HEK293 (cell line): ENCODE data around the gene FXYD5.
A peak's percentile ranks its signal among the peaks of the same experiment; 100 is the strongest.

Experiments
- CTCF ChIA-PET: fragments of 350-600 bp; formaldehyde crosslinking; extraction: SDS; loops from one replicate; lab custom pipeline; 2021; ENCODE audit warnings: antibody characterized with exemption; lab: Yijun Ruan, JAX
- POLR2A ChIA-PET: fragments of 300-600 bp; formaldehyde crosslinking; extraction: SDS; loops from one replicate; lab custom pipeline; 2020; ENCODE audit warnings: antibody characterized with exemption, inconsistent platforms; lab: Yijun Ruan, JAX
- H3K27ac ChIP-seq: fragments of 200-500 bp; sonication (Bioruptor generic); 2 replicates; pipeline ENCODE4 v1.5.1; 2014; ENCODE audit warnings: low read depth, low read length, control low read depth, inconsistent platforms; ENCODE audit errors: extremely low read depth
- H3K36me3 ChIP-seq, 2 experiments: fragments of 200-500 bp in 1 of 2; sonication (Bioruptor generic) in 1 of 2; 1 replicate in 1 of 2; 2 replicates in 1 of 2; pipeline ENCODE4 v1.5.1; 2014 to 2017; ENCODE audit warnings: inconsistent platforms in 2 of 2, low read length in 2 of 2; ENCODE audit not compliant: control insufficient read depth in 2 of 2, insufficient read depth in 1 of 2
- H3K4me1 ChIP-seq: fragments of 200-500 bp; sonication (Bioruptor generic); 2 replicates; pipeline ENCODE4 v1.5.1; 2014; ENCODE audit warnings: mild to moderate bottlenecking, low read length, inconsistent platforms; ENCODE audit not compliant: control insufficient read depth, insufficient read depth
- H3K4me3 ChIP-seq: 2 replicates; pipeline ENCODE4 v1.5.1; 2011; ENCODE audit warnings: low read depth, mild to moderate bottlenecking, control low read depth, low read length, moderate library complexity
- H3K9me3 ChIP-seq: fragments of 200-500 bp; sonication (Bioruptor generic); 2 replicates; pipeline ENCODE4 v1.5.1; 2014; ENCODE audit warnings: low read depth, low read length, inconsistent platforms; ENCODE audit not compliant: control insufficient read depth, insufficient read depth
- BCL11B ChIP-seq: fragments of 450-650 bp; formaldehyde crosslinking; IDR thresholded peaks from 2 replicates; pipeline ENCODE4 v1.5.1; 2016; ENCODE audit warnings: low read depth, missing biosample characterization, missing genetic modification characterization
- MEIS1 ChIP-seq: sonication (generic); formaldehyde crosslinking; IDR thresholded peaks from 2 replicates; pipeline ENCODE4 v1.8.1; 2022; ENCODE audit warnings: missing genetic modification reagents, mild to moderate bottlenecking, borderline replicate concordance
- REST ChIP-seq: fragments of 450-650 bp; formaldehyde crosslinking; IDR thresholded peaks from 2 replicates; pipeline ENCODE4 v1.5.1; 2016; ENCODE audit warnings: missing biosample characterization, missing genetic modification characterization
- SCRT2 ChIP-seq: fragments of 450-650 bp; formaldehyde crosslinking; IDR thresholded peaks from 2 replicates; pipeline ENCODE4 v1.5.1; 2016; ENCODE audit warnings: missing biosample characterization, missing genetic modification characterization
- ZBTB26 ChIP-seq: fragments of 450-650 bp; formaldehyde crosslinking; optimal IDR thresholded peaks from 2 replicates; pipeline ENCODE3; 2016; ENCODE audit warnings: missing biosample characterization, mild to moderate bottlenecking, missing genetic modification characterization
- ZFHX2 ChIP-seq: fragments of 450-650 bp; formaldehyde crosslinking; conservative IDR thresholded peaks from 2 replicates; pipeline ENCODE4 v1.5.1; 2016; ENCODE audit warnings: missing biosample characterization, missing genetic modification characterization
- ZNF132 ChIP-seq: fragments of 450-650 bp; formaldehyde crosslinking; IDR thresholded peaks from 2 replicates; pipeline ENCODE4 v1.5.1; 2017; ENCODE audit warnings: missing biosample characterization, missing genetic modification characterization, borderline replicate concordance
- ZNF140 ChIP-seq: fragments of 450-650 bp; formaldehyde crosslinking; IDR thresholded peaks from 2 replicates; pipeline ENCODE4 v1.5.1; 2016; ENCODE audit warnings: missing biosample characterization, missing genetic modification characterization
- ZNF146 ChIP-seq: fragments of 450-650 bp; formaldehyde crosslinking; IDR thresholded peaks from 2 replicates; pipeline ENCODE4 v1.5.1; 2016; ENCODE audit warnings: missing biosample characterization, missing genetic modification characterization
- ZNF157 ChIP-seq: fragments of 450-650 bp; formaldehyde crosslinking; IDR thresholded peaks from 2 replicates; pipeline ENCODE4 v1.5.1; 2016; ENCODE audit warnings: missing biosample characterization, missing genetic modification characterization
- ZNF335 ChIP-seq: fragments of 450-650 bp; formaldehyde crosslinking; conservative IDR thresholded peaks from 2 replicates; pipeline ENCODE4 v1.5.1; 2016; ENCODE audit warnings: missing biosample characterization, missing genetic modification characterization
- ZNF510 ChIP-seq: fragments of 450-650 bp; formaldehyde crosslinking; IDR thresholded peaks from 2 replicates; pipeline ENCODE4 v1.5.1; 2018; ENCODE audit warnings: mild to moderate bottlenecking, missing genetic modification characterization, missing biosample characterization; ENCODE audit not compliant: insufficient replicate concordance
- ZNF530 ChIP-seq: fragments of 450-650 bp; formaldehyde crosslinking; IDR thresholded peaks from 2 replicates; pipeline ENCODE4 v1.5.1; 2016; ENCODE audit warnings: low read depth, missing biosample characterization, missing genetic modification characterization
- ZNF548 ChIP-seq: fragments of 450-650 bp; formaldehyde crosslinking; IDR thresholded peaks from 2 replicates; pipeline ENCODE4 v1.5.1; 2016; ENCODE audit warnings: missing biosample characterization, missing genetic modification characterization
- ZNF571 ChIP-seq: fragments of 450-650 bp; formaldehyde crosslinking; IDR thresholded peaks from 2 replicates; pipeline ENCODE4 v1.5.0; 2017; ENCODE audit warnings: missing biosample characterization, missing genetic modification characterization
- TF ChIP-seq, protein P1 (sequence below): fragments of 450-650 bp; formaldehyde crosslinking; IDR thresholded peaks from 2 replicates; pipeline ENCODE4 v1.5.1; 2016; ENCODE audit warnings: missing biosample characterization, missing genetic modification characterization

FXYD5 gene

DNA sequence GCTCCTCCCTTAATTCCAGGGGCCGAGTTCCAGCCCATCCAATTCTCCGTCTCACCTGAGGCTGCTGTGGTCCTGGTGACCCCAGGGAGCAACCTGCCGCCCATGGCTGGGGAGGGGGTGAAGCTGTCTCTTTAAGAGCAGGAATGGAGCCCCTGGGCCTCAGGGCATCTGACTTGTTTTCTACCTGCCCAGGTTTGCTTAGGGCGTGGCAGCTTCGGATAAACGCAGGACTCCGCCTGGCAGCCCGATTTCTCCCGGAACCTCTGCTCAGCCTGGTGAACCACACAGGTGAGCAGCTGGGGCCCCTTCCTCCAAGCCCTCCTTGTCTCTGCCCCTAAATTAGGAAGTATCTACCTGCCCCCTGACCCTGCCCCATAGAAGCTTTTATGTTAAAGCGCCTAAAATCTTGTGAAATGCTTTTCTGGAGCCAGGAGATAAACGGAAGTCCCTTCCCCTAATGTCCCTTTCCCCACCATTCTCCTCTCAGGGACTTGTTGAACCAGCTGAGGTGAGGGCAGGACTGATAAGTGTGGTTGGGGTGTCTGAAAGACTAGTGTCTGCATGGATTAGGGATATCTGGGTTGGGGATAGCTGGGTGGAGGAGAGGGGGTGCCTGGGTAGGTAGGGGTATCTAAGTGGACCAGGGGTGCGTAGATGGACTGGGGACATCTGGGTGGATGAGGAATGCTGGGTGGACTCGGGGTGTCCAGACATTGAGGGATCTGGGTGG, 38.3 kb upstream of the FXYD5 start:
- no peaks in the 10 kb centered on the region; a peak in 1 of 3 replicates for H3K36me3 ChIP-seq
- ChIA-PET POLR2A (interaction anchor here (1.0 kb wide), 1 partner anchor 21 kb away, joined by 3 read pairs; no protein-coding TSS in a partner anchor), CTCF (interaction anchor here (0.6 to 6.9 kb wide), 21 partner anchors 8 to 144 kb away, joined by 3 to 101 read pairs (median 4); partner anchors contain the start of genes FXYD7 and LGI4)
- no peak for TF ChIP-seq MEIS1 (CRISPR knock-in tag)
- TF ChIP-seq, protein P1, sequence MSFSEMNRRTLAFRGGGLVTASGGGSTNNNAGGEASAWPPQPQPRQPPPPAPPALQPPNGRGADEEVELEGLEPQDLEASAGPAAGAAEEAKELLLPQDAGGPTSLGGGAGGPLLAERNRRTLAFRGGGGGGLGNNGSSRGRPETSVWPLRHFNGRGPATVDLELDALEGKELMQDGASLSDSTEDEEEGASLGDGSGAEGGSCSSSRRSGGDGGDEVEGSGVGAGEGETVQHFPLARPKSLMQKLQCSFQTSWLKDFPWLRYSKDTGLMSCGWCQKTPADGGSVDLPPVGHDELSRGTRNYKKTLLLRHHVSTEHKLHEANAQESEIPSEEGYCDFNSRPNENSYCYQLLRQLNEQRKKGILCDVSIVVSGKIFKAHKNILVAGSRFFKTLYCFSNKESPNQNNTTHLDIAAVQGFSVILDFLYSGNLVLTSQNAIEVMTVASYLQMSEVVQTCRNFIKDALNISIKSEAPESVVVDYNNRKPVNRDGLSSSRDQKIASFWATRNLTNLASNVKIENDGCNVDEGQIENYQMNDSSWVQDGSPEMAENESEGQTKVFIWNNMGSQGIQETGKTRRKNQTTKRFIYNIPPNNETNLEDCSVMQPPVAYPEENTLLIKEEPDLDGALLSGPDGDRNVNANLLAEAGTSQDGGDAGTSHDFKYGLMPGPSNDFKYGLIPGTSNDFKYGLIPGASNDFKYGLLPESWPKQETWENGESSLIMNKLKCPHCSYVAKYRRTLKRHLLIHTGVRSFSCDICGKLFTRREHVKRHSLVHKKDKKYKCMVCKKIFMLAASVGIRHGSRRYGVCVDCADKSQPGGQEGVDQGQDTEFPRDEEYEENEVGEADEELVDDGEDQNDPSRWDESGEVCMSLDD (tag by site-specific recombination): peak; percentile 14; the same call in 1 of the 2 replicates
- TF ChIP-seq ZBTB26 (tag by site-specific recombination): peak; percentile 2
- peak; percentile 81 for TF ChIP-seq SCRT2
- no peaks in the 10 kb centered on the region for H3K9me3 ChIP-seq
- H3K27ac ChIP-seq: no peak overlapping the region
- H3K4me1 ChIP-seq: peaks cover 2% of the 10 kb centered on the region; the same call in 1 of the 2 replicates
- no peak overlapping the region for H3K4me3 ChIP-seq

- Histone ChIP-seq H3K4me1 (peaks cover 2% of the 10 kb centered on the region; the same call in 1 of the 2 replicates), H3K4me3 (no peak overlapping the region), H3K9me3 (no peaks in the 10 kb centered on the region), H3K27ac (no peak overlapping the region), H3K36me3 (no peaks in the 10 kb centered on the region; a peak in 1 of 3 replicates)
- ChIA-PET POLR2A (interaction anchor here (1.0 kb wide), 1 partner anchor 20 kb away, joined by 3 read pairs; no protein-coding TSS in a partner anchor), CTCF (interaction anchor here (0.6 to 6.9 kb wide), 14 partner anchors 10 to 360 kb away, joined by 3 to 101 read pairs (median 4); partner anchors contain the start of genes FXYD7 and LGI4)
- TF ChIP-seq ZNF335 (tag by site-specific recombination): peak; percentile 51; the same call in 1 of the 2 replicates
- no peak for TF ChIP-seq ZFHX2 (tag by site-specific recombination)
These were observed 37.4 kb upstream of the FXYD5 start for GRCh38 chr19:35117116-35117515.

- Histone ChIP-seq H3K9me3 (no peaks in the 10 kb centered on the region), H3K27ac (no peak overlapping the region), H3K4me3 (no peak overlapping the region), H3K36me3 (no peaks in the 10 kb centered on the region; a peak in 1 of 3 replicates), H3K4me1 (peaks cover 2% of the 10 kb centered on the region; the same call in 1 of the 2 replicates)
- TF ChIP-seq ZNF530 (tag by site-specific recombination) (no peak), ZNF548 (tag by site-specific recombination) (no peak), ZNF571 (tag by site-specific recombination) (no peak), REST (tag by site-specific recombination) (no peak), ZNF146 (tag by site-specific recombination) (no peak), ZNF157 (no peak; the same call in 1 of the 2 replicates), ZNF140 (tag by site-specific recombination) (no peak), ZNF132 (tag by site-specific recombination) (no peak), BCL11B (tag by site-specific recombination) (no peak), ZNF510 (tag by site-specific recombination) (no peak)
- CTCF ChIA-PET: interaction anchor here (0.6 to 6.9 kb wide), 9 partner anchors 11 to 682 kb away, joined by 3 to 101 read pairs (median 4); partner anchors contain the start of gene LGI4
- POLR2A ChIA-PET: interaction anchor here (0.7 kb wide), 1 partner anchor 51 kb away, joined by 4 read pairs; no protein-coding TSS in a partner anchor
These were observed 36.7 kb upstream of the FXYD5 start for GRCh38 chr19:35117799-35118198.
